ENCODE results near the gene CREG1. TPM values are rescaled to one million over a fixed set of nuclear protein-coding genes. Genes with fewer than 3 reads are reported as not detected.

Gene CREG1
- total RNA-seq, 5 donors from 2014 or later (not counting 1 experiment from before 2014, with no cell fraction given), result 9.1 to 13.0 (median 10.9) TPM

DNA sequence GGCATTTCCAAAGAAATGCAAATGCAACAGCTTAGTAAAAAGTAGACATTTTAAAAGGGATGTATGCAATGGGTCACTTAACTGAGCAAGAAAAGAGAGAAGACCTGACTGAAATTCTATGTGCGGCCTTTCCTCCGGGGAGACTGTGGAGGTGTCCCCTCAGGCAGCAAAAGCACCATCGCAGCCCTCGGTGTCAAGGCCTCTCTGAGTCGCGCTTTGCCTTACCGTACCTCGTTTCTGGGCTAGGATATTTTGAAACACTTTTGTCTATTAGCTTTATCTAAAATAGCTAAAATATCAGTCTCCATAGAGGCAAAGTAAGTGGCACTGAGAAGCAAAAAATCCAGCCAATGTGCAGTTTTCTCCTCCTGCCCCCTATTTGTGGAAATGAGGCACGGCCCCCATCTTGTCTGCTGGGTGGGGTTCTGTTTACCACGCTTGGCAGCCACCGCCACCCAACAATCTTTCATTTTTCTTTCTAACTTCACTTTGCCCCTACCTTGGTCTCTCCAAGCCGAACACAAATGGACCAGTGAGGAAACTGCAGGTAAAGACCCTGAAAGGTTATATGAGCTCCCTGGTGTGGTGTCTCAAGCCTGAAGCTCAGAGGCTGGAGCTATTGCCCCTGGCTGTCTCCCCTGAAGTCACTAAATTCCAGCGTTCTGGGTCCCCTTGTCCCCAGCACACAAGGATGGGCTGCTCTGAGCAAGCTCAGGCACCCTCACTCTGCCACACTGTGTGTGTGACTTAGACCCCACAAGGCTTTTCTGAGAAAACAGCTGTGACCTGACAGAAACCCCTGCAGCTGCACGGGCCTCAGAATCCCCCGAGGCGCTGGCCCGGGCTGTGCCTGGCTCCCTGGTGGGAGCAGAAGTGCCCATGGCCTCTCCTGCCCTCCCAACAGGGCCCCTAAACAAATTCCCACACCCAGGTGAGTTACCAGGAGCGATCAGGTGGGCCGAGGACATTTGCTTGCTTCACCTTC, 36.9 kb downstream of the CREG1 start:
- ChIA-PET CTCF (interaction anchor here (0.6 to 3.6 kb wide), 21 partner anchors 9 to 296 kb away, joined by 3 to 16 read pairs (median 3); partner anchors contain the start of gene POU2F1 (in 1 of the 2)), POLR2A (interaction anchor here (0.5 to 2.3 kb wide), 13 partner anchors 8 to 428 kb away, joined by 3 to 19 read pairs (median 5); no protein-coding TSS in a partner anchor)
- Mint-ChIP-seq H3K4me3 (peak overlapping the region; percentile 98 to 99 (median 98)), H3K9me3 (no peaks in the 10 kb centered on the region), H3K27me3 (no peaks in the 10 kb centered on the region), H3K36me3 (peaks cover 46% of the 10 kb centered on the region), H3K27ac (peak overlapping the region; percentile 98 to 99), H3K4me1 (peaks cover 54 to 58% (median 55%) of the 10 kb centered on the region in 3 donors)
- Histone ChIP-seq H3K4me1 (ENCODE audit: control insufficient read depth in 1 of 2, extremely low read depth in 1 of 2, insufficient read depth in 2 of 2, low read length in 2 of 2) (peaks cover 44 to 45% of the 10 kb centered on the region in 2 experiments), H3K27ac (ENCODE audit: low read length) (peak overlapping the region; percentile 96), H3K4me3 (ENCODE audit: control insufficient read depth in 1 of 2, extremely low read depth in 1 of 2, low read length in 1 of 2) (peak overlapping the region; percentile 85 to 94), H3K36me3 (ENCODE audit: control insufficient read depth in 2 of 2, extremely low read depth in 1 of 2, insufficient read depth in 1 of 2, low read length in 1 of 2) (peaks cover 0 to 15% of the 10 kb centered on the region in 2 donors), H3K9me3 (no peaks in the 10 kb centered on the region), H3K27me3 (replicated peaks in 1 of 2; ENCODE audit: control insufficient read depth in 2 of 2, extremely low read depth in 1 of 2, insufficient read depth in 2 of 2, low read length in 1 of 2) (no peaks in the 10 kb centered on the region)
- peak; percentile 25 to 43 (median 32) for ATAC-seq (replicated peaks in 1 of 4)
- peak in 30 of 35 experiments; percentile 33 to 69 (median 50) for DNase-seq
- WGBS (ENCODE audit: insufficient coverage), result 0% methylated on average over 10 of the region's 19 CpGs

DNA sequence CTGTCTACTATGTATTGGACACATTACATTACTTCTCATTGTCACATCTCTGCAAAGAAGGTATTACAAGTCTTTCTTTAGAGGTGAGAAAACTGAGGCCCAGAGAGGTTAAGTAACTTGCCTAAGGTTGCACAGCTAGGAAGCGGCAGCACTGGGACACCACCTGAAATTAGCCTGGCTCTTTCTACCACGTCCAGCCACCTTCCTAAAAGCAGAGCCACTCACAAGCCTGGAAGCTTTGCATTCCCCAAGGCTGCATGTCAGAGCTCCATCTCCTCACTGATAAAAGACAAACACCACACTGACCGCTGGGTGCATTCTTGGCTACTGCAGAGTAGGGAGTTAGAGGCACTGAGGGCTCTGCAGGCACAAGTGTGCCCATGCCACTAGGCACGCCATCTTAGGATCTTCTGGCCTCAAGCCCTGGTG, 37.7 kb downstream of the CREG1 start:
- DNase-seq, result no peak
- no peaks in the 10 kb centered on the region for H3K9me3 Mint-ChIP-seq
- H3K27ac Mint-ChIP-seq, result peak overlapping the region; percentile 98 to 99
- ATAC-seq (replicated peaks in 1 of 4), result no peak
- Histone ChIP-seq H3K4me1 (ENCODE audit: control insufficient read depth in 1 of 2, extremely low read depth in 1 of 2, insufficient read depth in 2 of 2, low read length in 2 of 2) (peaks cover 52% of the 10 kb centered on the region in 2 experiments), H3K27ac (ENCODE audit: low read length) (peak overlapping the region; percentile 96), H3K9me3 (no peaks in the 10 kb centered on the region), H3K36me3 (ENCODE audit: control insufficient read depth in 2 of 2, extremely low read depth in 1 of 2, insufficient read depth in 1 of 2, low read length in 1 of 2) (peaks cover 0 to 22% of the 10 kb centered on the region in 2 donors), H3K4me3 (ENCODE audit: control insufficient read depth in 1 of 2, extremely low read depth in 1 of 2, low read length in 1 of 2) (peak overlapping the region; percentile 85 to 94), H3K27me3 (replicated peaks in 1 of 2; ENCODE audit: control insufficient read depth in 2 of 2, extremely low read depth in 1 of 2, insufficient read depth in 2 of 2, low read length in 1 of 2) (no peaks in the 10 kb centered on the region)
- H3K27me3 Mint-ChIP-seq, result no peaks in the 10 kb centered on the region
- H3K4me3 Mint-ChIP-seq, result peak overlapping the region; percentile 98 to 99 (median 98)
- H3K36me3 Mint-ChIP-seq, result peaks cover 51% of the 10 kb centered on the region
- ChIA-PET CTCF (interaction anchor here (0.8 to 3.6 kb wide), 17 partner anchors 8 to 296 kb away, joined by 3 to 16 read pairs (median 5); partner anchors contain the start of gene POU2F1 (in 1 of the 2)), POLR2A (interaction anchor here (0.5 to 2.3 kb wide), 12 partner anchors 8 to 427 kb away, joined by 3 to 8 read pairs (median 3); no protein-coding TSS in a partner anchor)
- 5% methylated on average over 3 of the region's 4 CpGs for WGBS (ENCODE audit: insufficient coverage)
- peaks cover 58 to 62% (median 58%) of the 10 kb centered on the region in 3 donors for H3K4me1 Mint-ChIP-seq

- no peak for ATAC-seq (replicated peaks in 1 of 4)
- Mint-ChIP-seq H3K27ac (peak overlapping the region; percentile 98 to 99), H3K36me3 (peaks cover 56% of the 10 kb centered on the region), H3K4me1 (peaks cover 59 to 63% (median 59%) of the 10 kb centered on the region in 3 donors), H3K27me3 (no peaks in the 10 kb centered on the region), H3K9me3 (no peaks in the 10 kb centered on the region), H3K4me3 (peak overlapping the region; percentile 98 to 99 (median 98))
- no peaks in the 10 kb centered on the region for H3K27me3 ChIP-seq (replicated peaks in 1 of 2; ENCODE audit: control insufficient read depth in 2 of 2, extremely low read depth in 1 of 2, insufficient read depth in 2 of 2, low read length in 1 of 2)
- ChIA-PET CTCF (interaction anchor here (0.8 to 3.6 kb wide), 11 partner anchors 11 to 295 kb away, joined by 3 to 11 read pairs (median 5); partner anchors contain the start of gene POU2F1 (in 1 of the 2)), POLR2A (interaction anchor here (0.5 to 2.3 kb wide), 6 partner anchors 13 to 295 kb away, joined by 3 to 8 read pairs (median 3); no protein-coding TSS in a partner anchor)
- H3K4me3 ChIP-seq (ENCODE audit: control insufficient read depth in 1 of 2, extremely low read depth in 1 of 2, low read length in 1 of 2), result peak overlapping the region; percentile 85 to 94
- peaks cover 0 to 26% of the 10 kb centered on the region in 2 donors for H3K36me3 ChIP-seq (ENCODE audit: control insufficient read depth in 2 of 2, extremely low read depth in 1 of 2, insufficient read depth in 1 of 2, low read length in 1 of 2)
- no peaks in the 10 kb centered on the region for H3K9me3 ChIP-seq
- no peak for DNase-seq
- WGBS (ENCODE audit: insufficient coverage), result 0% methylated on average over 1 of the region's 3 CpGs
- peaks cover 55 to 57% of the 10 kb centered on the region in 2 experiments for H3K4me1 ChIP-seq (ENCODE audit: control insufficient read depth in 1 of 2, extremely low read depth in 1 of 2, insufficient read depth in 2 of 2, low read length in 2 of 2)
- peak overlapping the region; percentile 96 for H3K27ac ChIP-seq (ENCODE audit: low read length)
These were observed 38.1 kb downstream of the CREG1 start for GRCh38 chr1:167515461-167515860.

GRCh38 chr1:167514288-167514687, 39.3 kb downstream of the CREG1 start:
- no peaks in the 10 kb centered on the region for H3K27me3 ChIP-seq (replicated peaks in 1 of 2; ENCODE audit: control insufficient read depth in 2 of 2, extremely low read depth in 1 of 2, insufficient read depth in 2 of 2, low read length in 1 of 2)
- DNase-seq (peak in 6 of 35 experiments; percentile 21 to 59 (median 35)), ATAC-seq (replicated peaks in 1 of 4) (peak in 1 of 4 experiments; percentile 10)
- Mint-ChIP-seq H3K27me3 (no peaks in the 10 kb centered on the region), H3K27ac (peak overlapping the region; percentile 98 to 99), H3K36me3 (peaks cover 65% of the 10 kb centered on the region), H3K9me3 (no peaks in the 10 kb centered on the region), H3K4me1 (peaks cover 62 to 71% (median 65%) of the 10 kb centered on the region in 3 donors), H3K4me3 (peak overlapping the region; percentile 98 to 99 (median 98))
- no peaks in the 10 kb centered on the region for H3K9me3 ChIP-seq
- peak overlapping the region; percentile 96 for H3K27ac ChIP-seq (ENCODE audit: low read length)
- peak overlapping the region; percentile 85 to 94 for H3K4me3 ChIP-seq (ENCODE audit: control insufficient read depth in 1 of 2, extremely low read depth in 1 of 2, low read length in 1 of 2)
- no CpG with 5 or more reads among the region's 9 CpGs for WGBS (ENCODE audit: insufficient coverage)
- ChIA-PET POLR2A (interaction anchor here (0.7 to 1.1 kb wide), 5 partner anchors 12 to 294 kb away, joined by 3 to 4 read pairs (median 3); no protein-coding TSS in a partner anchor), CTCF (interaction anchor here (0.9 to 3.6 kb wide), 5 partner anchors 9 to 251 kb away, joined by 3 to 11 read pairs (median 5); no protein-coding TSS in a partner anchor)
- H3K36me3 ChIP-seq (ENCODE audit: control insufficient read depth in 2 of 2, extremely low read depth in 1 of 2, insufficient read depth in 1 of 2, low read length in 1 of 2), result peaks cover 0 to 37% of the 10 kb centered on the region in 2 donors
- peaks cover 61 to 63% of the 10 kb centered on the region in 2 experiments for H3K4me1 ChIP-seq (ENCODE audit: control insufficient read depth in 1 of 2, extremely low read depth in 1 of 2, insufficient read depth in 2 of 2, low read length in 2 of 2)

DNA sequence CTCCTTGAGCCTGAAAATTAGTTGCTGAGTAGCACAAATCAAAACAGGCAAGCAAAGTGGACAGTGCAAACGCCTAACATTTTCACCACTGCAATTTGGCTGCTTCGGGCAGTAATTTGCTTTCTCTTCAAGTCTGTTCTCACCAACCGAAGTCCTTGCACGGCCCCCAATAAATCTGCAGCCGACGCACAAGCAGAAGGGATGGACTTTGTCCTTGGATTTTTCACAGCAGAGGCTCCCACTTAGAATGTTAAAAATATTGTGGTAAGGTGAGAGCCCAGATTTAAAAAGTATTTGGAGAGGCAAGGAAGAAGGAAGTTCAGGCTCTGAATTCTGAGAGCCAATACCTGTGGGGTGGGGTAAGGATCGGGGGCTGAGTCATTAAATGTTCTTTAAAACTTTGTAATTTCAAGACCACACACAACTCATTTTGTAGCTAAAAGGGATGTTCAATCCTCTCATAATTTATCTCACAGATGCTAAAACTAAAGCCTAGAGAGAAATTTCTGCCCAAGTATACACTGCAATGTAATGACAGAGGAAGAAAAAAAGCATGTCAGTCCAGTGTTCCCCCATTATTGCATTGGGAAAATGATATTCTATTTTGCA, 41.4 kb downstream of the CREG1 start:
- no peak for ATAC-seq (replicated peaks in 1 of 4)
- peak overlapping the region; percentile 74 to 99 (median 98) for H3K4me3 Mint-ChIP-seq
- Histone ChIP-seq H3K27me3 (replicated peaks in 1 of 2; ENCODE audit: control insufficient read depth in 2 of 2, extremely low read depth in 1 of 2, insufficient read depth in 2 of 2, low read length in 1 of 2) (no peaks in the 10 kb centered on the region), H3K4me3 (ENCODE audit: control insufficient read depth in 1 of 2, extremely low read depth in 1 of 2, low read length in 1 of 2) (peak overlapping the region; percentile 34 to 71), H3K36me3 (ENCODE audit: control insufficient read depth in 2 of 2, extremely low read depth in 1 of 2, insufficient read depth in 1 of 2, low read length in 1 of 2) (peaks cover 0 to 56% of the 10 kb centered on the region in 2 donors), H3K27ac (ENCODE audit: low read length) (peak overlapping the region; percentile 53), H3K9me3 (no peaks in the 10 kb centered on the region), H3K4me1 (ENCODE audit: control insufficient read depth in 1 of 2, extremely low read depth in 1 of 2, insufficient read depth in 2 of 2, low read length in 2 of 2) (peaks cover 66 to 77% of the 10 kb centered on the region in 2 experiments)
- 30% methylated on average over 6 of the region's 7 CpGs for WGBS (ENCODE audit: insufficient coverage)
- POLR2A ChIA-PET, result interaction anchor here (0.6 to 1.3 kb wide), 2 partner anchors 27 to 55 kb away, joined by 3 read pairs; no protein-coding TSS in a partner anchor
- H3K36me3 Mint-ChIP-seq, result peaks cover 78% of the 10 kb centered on the region
- H3K4me1 Mint-ChIP-seq, result peaks cover 78 to 88% (median 81%) of the 10 kb centered on the region in 3 donors
- DNase-seq, result no peak
- peak overlapping the region; percentile 88 to 95 for H3K27ac Mint-ChIP-seq
- H3K9me3 Mint-ChIP-seq, result no peaks in the 10 kb centered on the region
- CTCF ChIA-PET, result no interaction called here
- H3K27me3 Mint-ChIP-seq, result no peaks in the 10 kb centered on the region
